CD4-positive, alpha-beta memory T cell (primary cell): ENCODE data around the gene RNF4. TPM values are rescaled to one million over a fixed set of nuclear protein-coding genes. Genes with fewer than 3 reads are reported as not detected.
A peak's percentile ranks its signal among the peaks of the same experiment; 100 is the strongest.

Experiments used
- CTCF ChIA-PET: fragments of 350-600 bp; sonication (Branson Sonifier 250); formaldehyde crosslinking; loops from one replicate; lab custom pipeline; 2021; ENCODE audit warnings: inconsistent platforms; ENCODE audit not compliant: partially characterized antibody; lab: Charles Lee
- POLR2A ChIA-PET: fragments of 350-600 bp; sonication (Branson Sonifier 250); formaldehyde crosslinking; loops from one replicate; lab custom pipeline; 2021; ENCODE audit not compliant: partially characterized antibody; lab: Charles Lee
- DNase-seq, 5 donors: peaks; one replicate each; pipeline versions ENCODE4 v3.0.0 to v3.0.0-alpha.2; 2020 to 2022; ENCODE audit warnings: mixed read lengths in 1 of 5
- H3K27ac ChIP-seq: one replicate; pipeline ENCODE4 v1.7.0; 2013; ENCODE audit warnings: low read depth, low read length
- H3K27me3 ChIP-seq: 2 replicates; pipeline ENCODE4 v1.7.0; 2013; ENCODE audit warnings: mild to moderate bottlenecking, low read length, moderate library complexity; ENCODE audit not compliant: insufficient read depth
- H3K36me3 ChIP-seq: 2 replicates; pipeline ENCODE4 v1.7.0; 2013; ENCODE audit warnings: mild to moderate bottlenecking, low read length, moderate library complexity; ENCODE audit not compliant: insufficient read depth
- H3K4me1 ChIP-seq: 2 replicates; pipeline ENCODE4 v1.7.0; 2013; ENCODE audit warnings: mild to moderate bottlenecking, low read length, moderate library complexity; ENCODE audit not compliant: insufficient read depth
- H3K4me3 ChIP-seq, 2 donors: one replicate each; pipeline ENCODE4 v1.7.0; 2013; ENCODE audit warnings: low read length in 2 of 2, mild to moderate bottlenecking in 1 of 2
- H3K9me3 ChIP-seq, 2 donors: one replicate each; pipeline ENCODE4 v1.7.0; 2013; ENCODE audit warnings: low read length in 2 of 2, control low read depth in 1 of 2; ENCODE audit not compliant: control insufficient read depth in 1 of 2
- H3K27ac Mint-ChIP-seq, 7 donors: one replicate each; pipeline ENCODE4 v1.8.0; 2020 to 2021; ENCODE audit warnings: mixed read lengths in 7 of 7, mild to moderate bottlenecking in 6 of 7, inconsistent platforms in 3 of 7, moderate library complexity in 3 of 7
- H3K27me3 Mint-ChIP-seq, 2 donors: one replicate each; pipeline ENCODE4 v1.8.0; 2020 to 2021; ENCODE audit warnings: mixed read lengths in 2 of 2
- H3K36me3 Mint-ChIP-seq, 2 donors: one replicate each; pipeline ENCODE4 v1.8.0; 2020 to 2021; ENCODE audit warnings: mixed read lengths in 2 of 2, inconsistent platforms in 1 of 2, mild to moderate bottlenecking in 1 of 2
- H3K4me1 Mint-ChIP-seq, 4 donors: one replicate each; pipeline ENCODE4 v1.8.0; 2020 to 2021; ENCODE audit warnings: mixed read lengths in 4 of 4, mild to moderate bottlenecking in 1 of 4
- H3K4me3 Mint-ChIP-seq, 8 donors: one replicate each; pipeline ENCODE4 v1.8.0; 2020 to 2021; ENCODE audit warnings: mixed read lengths in 8 of 8, mild to moderate bottlenecking in 7 of 8, moderate library complexity in 6 of 8, inconsistent platforms in 3 of 8
- H3K9me3 Mint-ChIP-seq, 8 donors: one replicate each; pipeline ENCODE4 v1.8.0; 2020 to 2021; ENCODE audit warnings: mixed read lengths in 8 of 8, mild to moderate bottlenecking in 5 of 8, inconsistent platforms in 3 of 8, moderate library complexity in 1 of 8
- intact Hi-C: fragments of 100-400 bp; cut with micrococcal nuclease; formaldehyde crosslinking; loops from one replicate; pipeline ENCODE4 v1.15.1; 2023
- polyA plus RNA-seq, 2 donors: library from polyadenylated mRNA; unstranded; fragments of 300-500 nt; fragmentation: Illumina TruSeq; gene quantifications; one replicate each; pipeline ENCODE4 v1.2.3, GENCODE V29; 2021
- total RNA-seq, 2 experiments: library from RNA; stranded (reverse); gene quantifications; one replicate each; pipeline ENCODE4 v1.2.3, GENCODE V29; 2021

The RNF4 gene
- total and polyA plus RNA-seq, 4 experiments from 2014 or later, result 68.0 to 105 (median 99.0) TPM

- H3K27me3 ChIP-seq, result no peaks in the 10 kb centered on the region
- no peaks in the 10 kb centered on the region for H3K27me3 Mint-ChIP-seq
- H3K4me3 ChIP-seq, result no peak overlapping the region
- no peaks in the 10 kb centered on the region for H3K4me1 ChIP-seq
- DNase-seq, result no peak
- peaks cover 33 to 68% of the 10 kb centered on the region in 2 donors for H3K36me3 Mint-ChIP-seq
- H3K27ac ChIP-seq, result no peak overlapping the region
- CTCF ChIA-PET, result no interaction called here
- intact Hi-C loops, result no loop called here
- no peak overlapping the region for H3K4me3 Mint-ChIP-seq
- peaks cover 0 to 2% (median 0%) of the 10 kb centered on the region in 8 donors for H3K9me3 Mint-ChIP-seq
- no peaks in the 10 kb centered on the region for H3K9me3 ChIP-seq
- POLR2A ChIA-PET, result interaction anchor here (1.3 to 1.4 kb wide), 2 partner anchors 10 to 26 kb away, joined by 3 to 4 read pairs; partner anchors contain the start of gene RNF4
- H3K4me1 Mint-ChIP-seq, result peaks cover 6 to 13% (median 8%) of the 10 kb centered on the region in 4 donors
- peaks cover 65% of the 10 kb centered on the region for H3K36me3 ChIP-seq
- H3K27ac Mint-ChIP-seq, result peak overlapping the region in 3 of 7 donors; percentile 19 to 60 (median 35)
These were observed 26.1 kb downstream of the RNF4 start for GRCh38 chr4:2494992-2495391.

- Histone ChIP-seq H3K4me1 (no peaks in the 10 kb centered on the region), H3K4me3 (no peak overlapping the region), H3K27ac (no peak overlapping the region), H3K9me3 (no peaks in the 10 kb centered on the region), H3K27me3 (no peaks in the 10 kb centered on the region), H3K36me3 (peaks cover 66% of the 10 kb centered on the region)
- POLR2A ChIA-PET, result interaction anchor here (1.4 kb wide), 1 partner anchor 11 kb away, joined by 3 read pairs; no protein-coding TSS in a partner anchor
- intact Hi-C loops, result no loop called here
- Mint-ChIP-seq H3K27me3 (no peaks in the 10 kb centered on the region), H3K36me3 (peaks cover 30 to 75% of the 10 kb centered on the region in 2 donors), H3K27ac (peak overlapping the region in 2 of 7 donors; percentile 52 to 60), H3K4me3 (no peak overlapping the region), H3K4me1 (peaks cover 6 to 11% (median 6%) of the 10 kb centered on the region in 4 donors), H3K9me3 (peaks cover 0 to 2% (median 0%) of the 10 kb centered on the region in 8 donors)
- CTCF ChIA-PET, result no interaction called here
- no peak for DNase-seq
These were observed 28.4 kb downstream of the RNF4 start for GRCh38 chr4:2497324-2497723.

GRCh38 chr4:2497931-2498330 lies 29.0 kb downstream of the RNF4 start:
- Histone ChIP-seq H3K36me3 (peaks cover 60% of the 10 kb centered on the region), H3K4me1 (no peaks in the 10 kb centered on the region), H3K4me3 (no peak overlapping the region), H3K27me3 (no peaks in the 10 kb centered on the region), H3K27ac (no peak overlapping the region), H3K9me3 (no peaks in the 10 kb centered on the region)
- Mint-ChIP-seq H3K27ac (peak overlapping the region in 1 of 7 donors; percentile 65), H3K27me3 (no peaks in the 10 kb centered on the region), H3K4me1 (peaks cover 2 to 11% (median 4%) of the 10 kb centered on the region in 4 donors), H3K9me3 (peaks cover 0 to 2% (median 0%) of the 10 kb centered on the region in 8 donors), H3K36me3 (peaks cover 24 to 69% of the 10 kb centered on the region in 2 donors), H3K4me3 (no peak overlapping the region)
- no peak for DNase-seq
- ChIA-PET CTCF (no interaction called here), POLR2A (no interaction called here)
- intact Hi-C loops, result no loop called here

DNA sequence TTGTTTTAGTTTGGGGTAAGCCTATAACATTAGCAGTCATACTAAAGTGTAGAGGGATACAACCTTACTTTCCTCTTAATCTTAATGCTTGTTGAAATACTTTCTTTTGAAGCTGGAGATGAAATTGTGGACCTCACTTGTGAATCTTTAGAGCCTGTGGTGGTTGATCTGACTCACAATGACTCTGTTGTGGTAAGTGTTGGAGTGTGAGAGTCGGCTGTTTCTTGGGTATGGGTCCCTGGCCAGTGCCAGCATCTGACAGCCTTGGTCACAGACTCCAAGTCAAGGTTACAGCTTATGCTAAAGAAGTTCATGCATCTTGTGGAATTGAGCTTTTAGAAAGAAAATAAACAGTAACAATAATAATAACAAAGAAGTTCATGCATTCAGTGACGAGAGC lies 31.6 kb downstream of the RNF4 start:
- no peak overlapping the region for H3K27ac ChIP-seq
- H3K27me3 ChIP-seq, result no peaks in the 10 kb centered on the region
- H3K9me3 ChIP-seq, result no peaks in the 10 kb centered on the region
- Mint-ChIP-seq H3K4me3 (no peak overlapping the region), H3K4me1 (peaks cover 0 to 19% (median 10%) of the 10 kb centered on the region in 4 donors), H3K9me3 (peaks cover 0 to 2% (median 0%) of the 10 kb centered on the region in 8 donors), H3K27ac (peak overlapping the region in 2 of 7 donors; percentile 12 to 50), H3K36me3 (peaks cover 16 to 71% of the 10 kb centered on the region in 2 donors), H3K27me3 (no peaks in the 10 kb centered on the region)
- no peak overlapping the region for H3K4me3 ChIP-seq
- POLR2A ChIA-PET, result interaction anchor here (0.5 kb wide), 1 partner anchor 36 kb away, joined by 3 read pairs; the partner anchor contains the start of gene FAM193A
- DNase-seq, result no peak
- H3K36me3 ChIP-seq, result peaks cover 56% of the 10 kb centered on the region
- intact Hi-C loops, result loop anchor here (5.0 kb wide), 1 partner anchor 33 kb away; the partner anchor contains the start of gene RNF4
- CTCF ChIA-PET, result no interaction called here
- no peaks in the 10 kb centered on the region for H3K4me1 ChIP-seq

GRCh38 chr4:2501034-2501594 lies 32.2 kb downstream of the RNF4 start:
- ChIA-PET CTCF (no interaction called here), POLR2A (no interaction called here)
- peak overlapping the region in 3 of 7 donors; percentile 50 to 78 (median 68) for H3K27ac Mint-ChIP-seq
- H3K36me3 ChIP-seq, result peaks cover 56% of the 10 kb centered on the region
- no peaks in the 10 kb centered on the region for H3K27me3 ChIP-seq
- H3K4me3 Mint-ChIP-seq, result no peak overlapping the region
- H3K27ac ChIP-seq, result no peak overlapping the region
- H3K9me3 Mint-ChIP-seq, result peaks cover 0 to 2% (median 0%) of the 10 kb centered on the region in 8 donors
- peaks cover 16 to 69% of the 10 kb centered on the region in 2 donors for H3K36me3 Mint-ChIP-seq
- no peaks in the 10 kb centered on the region for H3K9me3 ChIP-seq
- intact Hi-C loops, result loop anchor here (5.0 kb wide), 1 partner anchor 34 kb away; the partner anchor contains the start of gene RNF4
- DNase-seq, result no peak
- no peak overlapping the region for H3K4me3 ChIP-seq
- H3K4me1 Mint-ChIP-seq, result peaks cover 0 to 19% (median 11%) of the 10 kb centered on the region in 4 donors
- H3K4me1 ChIP-seq, result no peaks in the 10 kb centered on the region
- no peaks in the 10 kb centered on the region for H3K27me3 Mint-ChIP-seq

- intact Hi-C loops, result loop anchor here (5.0 kb wide), 1 partner anchor 37 kb away; the partner anchor contains the start of gene RNF4
- no peak for DNase-seq
- POLR2A ChIA-PET, result interaction anchor here (0.6 to 1.9 kb wide), 3 partner anchors 11 to 462 kb away, joined by 3 to 7 read pairs (median 3); partner anchors contain the start of gene RNF4
These were observed 34.9 kb downstream of the RNF4 start for GRCh38 chr4:2503809-2504208.

GRCh38 chr4:2507259-2507658 lies 38.4 kb downstream of the RNF4 start:
- intact Hi-C loops, result no loop called here
- H3K9me3 ChIP-seq, result no peaks in the 10 kb centered on the region
- peaks cover 11 to 48% (median 26%) of the 10 kb centered on the region in 4 donors for H3K4me1 Mint-ChIP-seq
- ChIA-PET CTCF (interaction anchor here (1.3 kb wide), 1 partner anchor 23 kb away, joined by 5 read pairs; no protein-coding TSS in a partner anchor), POLR2A (no interaction called here)
- no peaks in the 10 kb centered on the region for H3K27me3 ChIP-seq
- no peak overlapping the region for H3K27ac ChIP-seq
- peaks cover 24 to 63% of the 10 kb centered on the region in 2 donors for H3K36me3 Mint-ChIP-seq
- no peak overlapping the region for H3K4me3 ChIP-seq
- H3K36me3 ChIP-seq, result peaks cover 44% of the 10 kb centered on the region
- peaks cover 0 to 2% (median 0%) of the 10 kb centered on the region in 8 donors for H3K9me3 Mint-ChIP-seq
- peak overlapping the region in 5 of 7 donors; percentile 0 to 61 (median 55) for H3K27ac Mint-ChIP-seq
- no peak for DNase-seq
- no peak overlapping the region for H3K4me3 Mint-ChIP-seq
- H3K4me1 ChIP-seq, result peaks cover 5% of the 10 kb centered on the region
- H3K27me3 Mint-ChIP-seq, result no peaks in the 10 kb centered on the region

More at GRCh38 chr4:2503809-2504208, 34.9 kb downstream of the RNF4 start:
- H3K4me3 Mint-ChIP-seq, result no peak overlapping the region
- no peaks in the 10 kb centered on the region for H3K27me3 Mint-ChIP-seq
- H3K27ac Mint-ChIP-seq, result peak overlapping the region in 4 of 7 donors; percentile 5 to 60 (median 38)
- Histone ChIP-seq H3K9me3 (no peaks in the 10 kb centered on the region), H3K36me3 (peaks cover 49% of the 10 kb centered on the region), H3K27ac (no peak overlapping the region), H3K4me1 (no peaks in the 10 kb centered on the region), H3K4me3 (no peak overlapping the region), H3K27me3 (no peaks in the 10 kb centered on the region)
- H3K36me3 Mint-ChIP-seq, result peaks cover 19 to 66% of the 10 kb centered on the region in 2 donors
- H3K4me1 Mint-ChIP-seq, result peaks cover 6 to 34% (median 19%) of the 10 kb centered on the region in 4 donors
- CTCF ChIA-PET, result interaction anchor here (1.0 kb wide), 1 partner anchor 9 kb away, joined by 4 read pairs; no protein-coding TSS in a partner anchor
- no peaks in the 10 kb centered on the region for H3K9me3 Mint-ChIP-seq
